ENCODE data around the gene FOXK1.

DNA sequence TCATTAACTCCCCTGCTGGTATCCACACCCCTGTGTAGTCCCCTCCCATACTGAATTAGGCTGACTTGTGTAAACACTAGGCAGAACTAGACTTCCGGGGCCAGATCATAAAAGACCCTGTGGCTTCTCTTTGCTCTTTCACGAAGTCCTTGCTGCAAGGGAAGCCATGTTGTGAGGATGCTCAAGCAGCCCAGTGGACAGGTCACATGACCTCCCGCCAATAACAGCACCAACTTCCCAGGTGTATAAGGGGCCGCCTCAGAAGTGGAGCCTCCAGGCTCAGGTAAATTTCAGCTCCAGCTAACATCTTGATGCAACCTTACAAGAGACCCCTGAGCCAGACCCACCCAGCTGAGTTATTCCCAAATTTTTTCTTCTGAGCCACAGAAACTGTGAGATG lies 11.3 kb upstream of the FOXK1 start:
- TF ChIP-seq, protein P1, sequence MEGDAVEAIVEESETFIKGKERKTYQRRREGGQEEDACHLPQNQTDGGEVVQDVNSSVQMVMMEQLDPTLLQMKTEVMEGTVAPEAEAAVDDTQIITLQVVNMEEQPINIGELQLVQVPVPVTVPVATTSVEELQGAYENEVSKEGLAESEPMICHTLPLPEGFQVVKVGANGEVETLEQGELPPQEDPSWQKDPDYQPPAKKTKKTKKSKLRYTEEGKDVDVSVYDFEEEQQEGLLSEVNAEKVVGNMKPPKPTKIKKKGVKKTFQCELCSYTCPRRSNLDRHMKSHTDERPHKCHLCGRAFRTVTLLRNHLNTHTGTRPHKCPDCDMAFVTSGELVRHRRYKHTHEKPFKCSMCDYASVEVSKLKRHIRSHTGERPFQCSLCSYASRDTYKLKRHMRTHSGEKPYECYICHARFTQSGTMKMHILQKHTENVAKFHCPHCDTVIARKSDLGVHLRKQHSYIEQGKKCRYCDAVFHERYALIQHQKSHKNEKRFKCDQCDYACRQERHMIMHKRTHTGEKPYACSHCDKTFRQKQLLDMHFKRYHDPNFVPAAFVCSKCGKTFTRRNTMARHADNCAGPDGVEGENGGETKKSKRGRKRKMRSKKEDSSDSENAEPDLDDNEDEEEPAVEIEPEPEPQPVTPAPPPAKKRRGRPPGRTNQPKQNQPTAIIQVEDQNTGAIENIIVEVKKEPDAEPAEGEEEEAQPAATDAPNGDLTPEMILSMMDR (IDR thresholded peaks at IDR 0.05) = no peak
- TF ChIP-seq POLR2AphosphoS5 (IDR thresholded peaks at IDR 0.05) = no peak
- TF ChIP-seq POLR2A (IDR thresholded peaks at IDR 0.05) = no peak

All from prostate gland (tissue), 2 donors.